MM.1S (cell line): ENCODE measurements around the gene FOXA2.

Experiments used
- DNase-seq: peaks from one replicate; pipeline ENCODE4 v3.0.0-alpha.2; 2015
- H2AFZ ChIP-seq: fragments of 300-600 bp; sonication (generic); 2 replicates; pipeline ENCODE4 v1.6.0; 2016; ENCODE audit warnings: antibody characterized with exemption, low read length
- H3F3A ChIP-seq: fragments of 300-600 bp; sonication (generic); 2 replicates; pipeline ENCODE4 v1.6.1; 2016; ENCODE audit warnings: mild to moderate bottlenecking, antibody characterized with exemption, low read length, moderate library complexity, mixed read lengths; ENCODE audit not compliant: insufficient read depth
- H3K27ac ChIP-seq: fragments of 300-600 bp; sonication (generic); 2 replicates; pipeline ENCODE4 v1.5.1; 2016; ENCODE audit warnings: mild to moderate bottlenecking, low read length
- H3K27me3 ChIP-seq: fragments of 300-600 bp; sonication (generic); replicated peaks from 2 replicates; pipeline ENCODE4 v1.6.0; 2016; ENCODE audit warnings: low read length; ENCODE audit not compliant: insufficient read depth
- H3K36me3 ChIP-seq: fragments of 300-600 bp; sonication (generic); replicated peaks from 2 replicates; pipeline ENCODE4 v1.6.1; 2016; ENCODE audit warnings: mild to moderate bottlenecking, low read length, mixed read lengths; ENCODE audit not compliant: insufficient read depth
- H3K4me1 ChIP-seq: fragments of 300-600 bp; sonication (generic); 2 replicates; pipeline ENCODE4 v1.6.1; 2016; ENCODE audit warnings: low read length, mixed read lengths
- H3K4me2 ChIP-seq: fragments of 300-600 bp; sonication (generic); 2 replicates; pipeline ENCODE4 v1.6.0; 2016; ENCODE audit warnings: low read depth, low read length
- H3K4me3 ChIP-seq: fragments of 300-600 bp; sonication (generic); 2 replicates; pipeline ENCODE4 v1.5.1; 2016; ENCODE audit warnings: low read length, mixed read lengths
- H3K79me2 ChIP-seq: fragments of 300-600 bp; sonication (generic); 2 replicates; pipeline ENCODE4 v1.6.1; 2016; ENCODE audit warnings: mixed run types, low read length, mixed read lengths
- H3K9ac ChIP-seq: fragments of 300-600 bp; sonication (generic); 2 replicates; pipeline ENCODE4 v1.6.1; 2016; ENCODE audit warnings: low read length, mixed read lengths
- H3K9me2 ChIP-seq: fragments of 300-600 bp; sonication (generic); replicated peaks from 2 replicates; pipeline ENCODE4 v1.6.1; 2016; ENCODE audit warnings: mild to moderate bottlenecking, low read length, mixed read lengths; ENCODE audit not compliant: insufficient read depth
- H3K9me3 ChIP-seq: fragments of 300-600 bp; sonication (generic); replicated peaks from 2 replicates; pipeline ENCODE4 v1.6.1; 2016; ENCODE audit warnings: mild to moderate bottlenecking, low read length, mixed read lengths; ENCODE audit not compliant: insufficient read depth
- H4K20me1 ChIP-seq: fragments of 300-600 bp; sonication (generic); 2 replicates; pipeline ENCODE4 v1.6.1; 2016; ENCODE audit warnings: mild to moderate bottlenecking, low read length, moderate library complexity, mixed read lengths; ENCODE audit not compliant: insufficient read depth
- EZH2 ChIP-seq: fragments of 300-600 bp; sonication (generic); optimal IDR thresholded peaks from 2 replicates; pipeline ENCODE3; 2017; ENCODE audit warnings: low read depth, mild to moderate bottlenecking, antibody characterized with exemption, low read length, mixed read lengths
- EZH2phosphoT487 ChIP-seq: fragments of 300-600 bp; sonication (generic); IDR thresholded peaks from 2 replicates; pipeline ENCODE4 v1.6.1; 2018; ENCODE audit warnings: antibody characterized with exemption, low read length
- TF ChIP-seq, protein P1 (sequence below): fragments of 300-600 bp; sonication (generic); IDR thresholded peaks from 2 replicates; pipeline ENCODE4 v1.5.1; 2016; ENCODE audit warnings: antibody characterized with exemption, low read length, mixed read lengths

FOXA2 gene

DNA sequence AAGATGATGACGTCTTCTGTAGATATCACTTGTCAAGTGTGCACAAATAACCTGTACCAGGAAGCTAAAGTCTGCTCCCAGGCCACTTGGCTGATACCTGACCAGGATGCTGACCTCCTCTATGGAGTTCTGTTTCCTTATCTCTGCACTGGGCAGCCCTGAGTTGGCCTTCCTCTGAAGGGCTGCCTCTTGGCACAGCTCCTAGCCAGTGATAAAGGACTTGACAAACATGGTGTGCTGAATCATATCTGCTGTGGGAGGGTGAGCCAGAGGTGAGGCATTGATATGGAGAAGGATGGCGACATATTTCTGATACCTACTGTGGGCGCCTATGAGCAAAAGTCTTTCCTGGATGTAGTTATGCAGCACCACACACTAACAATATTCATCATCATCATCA, 32.8 kb upstream of the FOXA2 start:
- no peak overlapping the region for H3K4me2 ChIP-seq
- DNase-seq: no peak
- H3F3A ChIP-seq: no peaks in the 10 kb centered on the region

DNA sequence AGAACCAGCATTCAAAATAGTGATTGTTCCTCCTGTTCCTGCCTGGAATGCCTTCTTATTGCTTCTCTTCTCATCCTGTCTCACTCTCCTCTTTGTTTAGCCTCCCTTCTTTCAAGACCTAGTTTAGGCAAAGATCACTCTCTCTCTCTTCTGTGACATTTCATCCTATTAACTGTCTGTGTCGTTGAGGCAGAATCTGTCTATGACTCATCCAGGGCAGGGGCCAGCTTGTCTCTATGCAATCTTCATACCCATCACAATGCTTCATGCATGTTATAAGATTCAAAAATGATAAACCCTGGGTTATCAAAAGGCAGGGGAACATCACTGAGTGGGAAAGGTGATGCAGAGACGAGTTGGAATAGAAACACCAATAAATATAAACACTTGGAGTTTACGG, 32.2 kb upstream of the FOXA2 start:
- TF ChIP-seq, protein P1, sequence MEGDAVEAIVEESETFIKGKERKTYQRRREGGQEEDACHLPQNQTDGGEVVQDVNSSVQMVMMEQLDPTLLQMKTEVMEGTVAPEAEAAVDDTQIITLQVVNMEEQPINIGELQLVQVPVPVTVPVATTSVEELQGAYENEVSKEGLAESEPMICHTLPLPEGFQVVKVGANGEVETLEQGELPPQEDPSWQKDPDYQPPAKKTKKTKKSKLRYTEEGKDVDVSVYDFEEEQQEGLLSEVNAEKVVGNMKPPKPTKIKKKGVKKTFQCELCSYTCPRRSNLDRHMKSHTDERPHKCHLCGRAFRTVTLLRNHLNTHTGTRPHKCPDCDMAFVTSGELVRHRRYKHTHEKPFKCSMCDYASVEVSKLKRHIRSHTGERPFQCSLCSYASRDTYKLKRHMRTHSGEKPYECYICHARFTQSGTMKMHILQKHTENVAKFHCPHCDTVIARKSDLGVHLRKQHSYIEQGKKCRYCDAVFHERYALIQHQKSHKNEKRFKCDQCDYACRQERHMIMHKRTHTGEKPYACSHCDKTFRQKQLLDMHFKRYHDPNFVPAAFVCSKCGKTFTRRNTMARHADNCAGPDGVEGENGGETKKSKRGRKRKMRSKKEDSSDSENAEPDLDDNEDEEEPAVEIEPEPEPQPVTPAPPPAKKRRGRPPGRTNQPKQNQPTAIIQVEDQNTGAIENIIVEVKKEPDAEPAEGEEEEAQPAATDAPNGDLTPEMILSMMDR: no peak
- TF ChIP-seq EZH2phosphoT487 (no peak), EZH2 (no peak)
- H2AFZ ChIP-seq: no peak overlapping the region
- H3K4me1 ChIP-seq: no peaks in the 10 kb centered on the region
- H3F3A ChIP-seq: no peaks in the 10 kb centered on the region
- H3K79me2 ChIP-seq: no peaks in the 10 kb centered on the region
- no peak overlapping the region for H3K4me3 ChIP-seq
- no peaks in the 10 kb centered on the region for H3K36me3 ChIP-seq
- H3K9ac ChIP-seq: no peak overlapping the region
- no peak for DNase-seq
- H4K20me1 ChIP-seq: no peaks in the 10 kb centered on the region
- H3K4me2 ChIP-seq: no peak overlapping the region
- no peaks in the 10 kb centered on the region for H3K9me3 ChIP-seq
- H3K9me2 ChIP-seq: no peaks in the 10 kb centered on the region
- no peak overlapping the region for H3K27ac ChIP-seq
- no peaks in the 10 kb centered on the region; the same call in 1 of the 2 replicates for H3K27me3 ChIP-seq

More for the DNA sequence above, 32.8 kb upstream of the FOXA2 start:
- Histone ChIP-seq H3K4me3 (no peak overlapping the region), H3K27ac (no peak overlapping the region), H3K27me3 (no peaks in the 10 kb centered on the region; the same call in 1 of the 2 replicates), H3K36me3 (no peaks in the 10 kb centered on the region), H4K20me1 (no peaks in the 10 kb centered on the region), H3K9me3 (no peaks in the 10 kb centered on the region), H3K79me2 (no peaks in the 10 kb centered on the region), H3K4me1 (no peaks in the 10 kb centered on the region), H3K9ac (no peak overlapping the region), H2AFZ (no peak overlapping the region), H3K9me2 (no peaks in the 10 kb centered on the region)
- TF ChIP-seq, protein P1: no peak
- TF ChIP-seq EZH2 (no peak), EZH2phosphoT487 (no peak)

DNA sequence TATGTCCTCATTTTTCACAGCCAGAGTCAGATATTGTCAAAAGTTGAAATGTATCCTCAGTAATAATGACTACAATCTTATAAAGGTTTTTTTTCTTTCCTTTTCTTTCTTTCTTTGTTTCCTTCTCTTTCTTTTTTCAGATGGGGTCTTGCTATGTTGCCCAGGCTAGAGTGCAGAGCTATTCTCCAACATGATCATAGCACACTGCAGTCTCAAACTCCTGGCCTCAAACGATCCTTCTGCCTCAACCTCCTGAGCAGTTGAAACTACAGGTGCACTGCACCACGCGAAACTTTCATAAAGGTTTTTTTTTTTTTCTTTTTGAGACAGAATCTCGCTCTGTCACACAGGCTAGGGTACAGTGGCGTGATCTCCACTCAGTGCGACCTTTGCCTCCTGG, 31.1 kb upstream of the FOXA2 start:
- no peak overlapping the region for H2AFZ ChIP-seq
- TF ChIP-seq, protein P1: no peak
- no peak for TF ChIP-seq EZH2phosphoT487
- no peak for TF ChIP-seq EZH2
- no peak overlapping the region for H3K4me2 ChIP-seq
- no peaks in the 10 kb centered on the region for H3K4me1 ChIP-seq
- no peak overlapping the region for H3K4me3 ChIP-seq
- no peaks in the 10 kb centered on the region for H3F3A ChIP-seq
- no peaks in the 10 kb centered on the region; the same call in 1 of the 2 replicates for H3K27me3 ChIP-seq
- no peaks in the 10 kb centered on the region for H3K79me2 ChIP-seq
- no peak overlapping the region for H3K27ac ChIP-seq
- DNase-seq: no peak
- H3K9me3 ChIP-seq: no peaks in the 10 kb centered on the region
- H3K9me2 ChIP-seq: no peaks in the 10 kb centered on the region
- no peak overlapping the region for H3K9ac ChIP-seq
- no peaks in the 10 kb centered on the region for H3K36me3 ChIP-seq
- no peaks in the 10 kb centered on the region for H4K20me1 ChIP-seq
